IPS-18c (cell line): ENCODE measurements around the gene HEPACAM.

Experiments
- H3K4me3 ChIP-seq: 2 replicates; pipeline ENCODE4 v1.7.0; 2013; ENCODE audit warnings: low read depth, mild to moderate bottlenecking, low read length, moderate library complexity; ENCODE audit not compliant: insufficient read depth
- H3K9me3 ChIP-seq: one replicate; pipeline ENCODE4 v1.6.1; 2013; ENCODE audit warnings: mild to moderate bottlenecking, low read length, moderate library complexity; ENCODE audit not compliant: control insufficient read depth, insufficient read depth

Gene HEPACAM

DNA sequence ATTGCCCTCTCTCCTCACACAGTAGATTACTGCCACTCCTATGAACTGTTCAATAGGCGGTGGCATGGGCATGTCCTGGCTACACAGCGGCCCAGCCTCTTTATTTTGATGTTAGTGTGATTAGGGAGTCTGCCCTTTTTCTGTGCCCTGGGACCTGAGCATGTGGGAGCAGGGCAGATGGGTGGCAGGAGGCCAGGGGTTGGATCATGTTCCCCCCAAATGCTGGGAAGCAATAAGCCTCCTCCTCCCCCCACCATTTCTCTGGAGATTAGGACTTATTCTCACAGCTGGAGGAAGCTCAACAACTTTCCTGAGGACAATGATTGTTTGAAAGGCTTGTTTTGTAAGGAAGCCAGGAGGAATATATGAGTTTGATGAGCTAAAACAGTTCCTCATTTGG lies 15.9 kb downstream of the HEPACAM start:
- Histone ChIP-seq H3K9me3 (no peaks in the 10 kb centered on the region), H3K4me3 (no peak overlapping the region)

DNA sequence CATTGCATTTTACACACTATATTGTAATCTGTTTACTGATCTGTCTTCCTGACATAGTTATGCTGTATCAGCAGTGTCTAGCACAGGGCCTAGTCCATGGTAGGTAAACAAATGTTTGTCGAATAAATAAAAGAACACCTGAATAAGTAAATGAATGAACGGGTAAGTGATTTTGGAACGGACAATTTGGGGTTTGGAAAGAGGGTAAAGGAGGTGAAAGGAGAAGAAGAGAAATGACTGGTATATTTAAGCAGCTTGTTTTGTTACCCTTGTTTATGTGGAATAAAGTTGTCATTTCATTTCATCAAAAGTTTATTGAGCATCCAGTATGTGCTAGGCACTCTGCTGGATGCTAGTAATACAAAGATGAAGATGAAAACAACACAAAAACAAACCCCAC lies 16.9 kb downstream of the HEPACAM start, which contains the start of gene HEPN1:
HEPN1 (plus strand) TSS at position 301 of the 400 bp plus-strand sequence.
- Histone ChIP-seq H3K9me3 (no peaks in the 10 kb centered on the region), H3K4me3 (no peak within 1 kb of the TSS)

DNA sequence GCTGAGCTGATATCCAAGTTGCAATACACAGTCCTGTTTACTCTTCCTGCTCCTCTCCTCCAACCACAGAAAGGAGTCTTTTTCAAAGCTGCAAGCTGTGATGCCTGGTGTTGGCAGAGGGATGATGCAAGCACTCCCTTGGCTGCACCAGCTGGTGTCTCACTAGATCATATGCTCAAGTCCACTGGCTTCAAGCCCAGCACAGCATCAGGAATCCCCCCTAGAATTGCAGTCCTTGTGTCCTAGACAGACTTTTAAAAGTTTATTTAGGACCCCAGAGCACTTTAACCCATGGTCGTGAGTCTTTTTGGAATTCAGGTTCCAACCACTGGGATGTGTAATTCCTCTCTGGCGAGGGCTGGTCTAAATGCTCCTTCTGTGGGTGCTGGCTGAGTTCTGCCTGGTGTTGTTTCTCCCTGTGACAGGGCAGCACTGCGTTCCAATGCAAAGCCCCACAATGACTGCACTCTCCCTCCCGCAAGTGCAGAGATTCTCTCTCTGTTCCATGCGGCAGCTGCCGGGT lies 18.7 kb downstream of the HEPACAM start:
- H3K9me3 ChIP-seq, result no peaks in the 10 kb centered on the region
- H3K4me3 ChIP-seq, result no peak overlapping the region

DNA sequence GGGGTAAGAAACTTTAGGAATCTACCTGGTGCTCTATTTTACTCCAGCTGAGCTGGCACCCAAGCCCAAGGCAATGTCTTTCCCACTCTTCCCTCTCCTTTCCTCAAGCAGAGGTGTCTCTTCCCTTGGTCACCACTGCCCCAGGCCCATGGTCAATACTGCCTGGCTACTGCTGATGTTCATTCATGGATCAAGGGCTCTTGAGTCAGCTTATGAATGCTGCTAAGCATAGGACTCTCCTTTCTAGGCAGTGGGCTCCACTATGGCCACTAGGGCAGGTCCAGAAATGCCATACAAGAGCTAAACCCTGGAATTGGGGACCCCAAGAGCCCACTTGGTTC lies 19.5 kb downstream of the HEPACAM start:
- no peak overlapping the region for H3K4me3 ChIP-seq
- no peaks in the 10 kb centered on the region for H3K9me3 ChIP-seq

DNA sequence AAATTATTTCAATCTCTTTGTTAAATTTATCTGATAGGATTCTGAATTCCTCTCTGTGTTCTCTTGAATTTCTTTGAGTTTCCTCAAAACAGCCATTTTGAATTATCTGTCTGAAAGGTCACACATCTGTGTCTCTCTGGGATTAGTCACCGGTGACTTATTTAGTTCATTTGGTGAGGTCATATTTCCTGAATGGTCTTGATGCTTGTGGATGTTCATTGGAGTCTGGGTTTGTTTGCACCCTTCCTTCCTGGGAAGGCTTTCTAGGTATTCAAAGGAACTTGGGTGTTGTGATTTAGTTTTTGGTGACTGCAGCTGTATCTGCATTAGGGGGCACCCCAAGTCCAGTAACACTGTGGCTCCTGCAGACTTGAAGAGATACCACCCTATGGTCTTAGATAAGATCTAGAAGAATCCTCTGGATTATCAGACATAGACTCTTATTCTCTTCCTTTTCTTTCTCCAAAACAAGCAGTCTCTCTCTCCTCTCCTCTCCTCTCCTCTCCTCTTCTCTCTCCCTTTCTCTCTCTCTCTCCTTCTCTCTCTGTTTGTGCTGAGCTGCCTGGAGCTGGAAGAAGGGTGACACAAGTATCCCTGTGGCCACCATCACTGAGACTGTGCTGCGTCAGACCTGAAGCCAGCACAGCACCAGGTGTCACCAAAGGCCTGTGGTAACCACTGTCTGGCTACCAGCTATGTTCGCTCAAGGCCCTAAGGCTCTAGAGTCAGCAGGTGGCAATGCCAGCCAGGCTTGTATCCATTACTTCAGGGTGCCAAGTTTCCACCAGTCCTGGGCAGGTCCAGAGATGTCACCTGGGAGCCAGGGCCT lies 20.1 kb downstream of the HEPACAM start:
- no peak overlapping the region for H3K4me3 ChIP-seq

DNA sequence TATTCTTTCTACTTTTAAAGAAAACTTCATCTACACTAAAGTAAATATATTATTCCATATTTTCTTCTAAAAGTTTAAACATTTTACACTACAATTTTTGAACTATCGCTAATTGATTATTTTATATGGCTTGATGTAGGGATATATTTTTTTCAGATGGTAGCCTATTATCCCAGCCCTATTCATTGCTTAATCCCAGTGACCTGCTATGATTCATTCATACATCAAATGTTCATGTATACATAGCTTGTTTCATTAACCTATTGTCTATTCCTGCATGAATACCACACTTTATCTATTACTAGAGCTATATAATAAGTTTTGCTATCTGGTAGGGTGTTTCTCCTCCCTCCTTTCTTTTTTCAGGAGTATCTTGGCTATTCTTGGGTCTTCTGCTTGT lies 33.2 kb downstream of the HEPACAM start:
- Histone ChIP-seq H3K9me3 (no peaks in the 10 kb centered on the region), H3K4me3 (no peak overlapping the region)

More for the DNA sequence above, 20.1 kb downstream of the HEPACAM start:
- no peaks in the 10 kb centered on the region for H3K9me3 ChIP-seq

DNA sequence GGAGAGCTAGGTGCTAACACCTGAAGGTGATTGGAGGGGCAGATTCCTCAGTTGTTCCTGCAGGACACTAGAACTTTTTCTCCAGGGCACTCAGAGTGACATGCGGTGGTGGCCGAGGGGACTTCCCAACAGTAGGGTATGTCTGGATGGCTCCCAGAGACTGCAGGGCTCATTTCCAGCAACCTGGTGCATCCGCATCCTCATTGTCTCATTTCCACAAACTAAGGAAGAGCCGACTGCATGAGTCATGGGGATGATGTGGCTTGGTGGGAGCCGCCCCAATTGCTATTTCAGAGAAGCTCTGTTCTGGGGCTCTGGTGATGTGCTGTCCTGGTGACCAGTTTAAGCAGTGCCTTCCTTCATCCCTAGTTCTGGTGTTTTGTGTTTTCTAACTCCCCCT lies 35.4 kb downstream of the HEPACAM start:
- no peak overlapping the region for H3K4me3 ChIP-seq
- H3K9me3 ChIP-seq, result no peaks in the 10 kb centered on the region

DNA sequence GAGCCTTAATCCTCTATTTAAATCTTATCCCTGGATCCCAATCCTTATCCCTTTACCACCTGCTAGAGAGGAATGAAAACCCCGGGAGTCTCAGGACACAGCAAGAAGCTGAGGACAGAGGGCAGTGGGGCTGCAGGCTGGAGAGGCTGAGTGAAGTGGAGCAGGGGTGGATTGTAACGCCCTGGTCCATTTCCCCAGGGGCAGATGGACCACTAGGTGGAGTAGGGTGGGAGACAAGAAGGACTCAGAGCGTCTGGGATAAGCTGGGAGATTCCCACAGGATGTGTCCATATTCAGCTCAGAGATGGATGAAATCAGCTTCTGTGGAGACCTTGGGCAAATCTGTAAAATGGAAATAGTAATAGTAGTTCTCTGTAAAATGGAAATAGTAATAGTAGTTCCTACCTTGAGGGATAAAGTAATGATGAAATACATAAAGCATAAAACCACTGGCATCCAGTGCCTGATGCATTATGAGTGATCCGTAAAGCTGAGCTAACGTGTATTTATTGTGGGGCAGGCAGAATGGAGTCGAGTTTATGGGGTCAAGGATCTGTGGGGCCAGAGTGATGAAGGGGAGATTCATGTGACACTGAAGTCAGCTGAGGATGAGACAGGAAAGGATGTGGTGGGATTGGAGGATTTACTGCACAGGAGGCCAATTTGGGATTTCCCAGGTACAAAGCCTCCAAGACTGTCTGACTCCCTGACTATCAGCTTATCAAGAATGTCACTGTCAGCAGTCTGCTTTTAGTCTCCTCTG lies 36.3 kb downstream of the HEPACAM start:
- Histone ChIP-seq H3K9me3 (no peaks in the 10 kb centered on the region), H3K4me3 (no peak overlapping the region)

DNA sequence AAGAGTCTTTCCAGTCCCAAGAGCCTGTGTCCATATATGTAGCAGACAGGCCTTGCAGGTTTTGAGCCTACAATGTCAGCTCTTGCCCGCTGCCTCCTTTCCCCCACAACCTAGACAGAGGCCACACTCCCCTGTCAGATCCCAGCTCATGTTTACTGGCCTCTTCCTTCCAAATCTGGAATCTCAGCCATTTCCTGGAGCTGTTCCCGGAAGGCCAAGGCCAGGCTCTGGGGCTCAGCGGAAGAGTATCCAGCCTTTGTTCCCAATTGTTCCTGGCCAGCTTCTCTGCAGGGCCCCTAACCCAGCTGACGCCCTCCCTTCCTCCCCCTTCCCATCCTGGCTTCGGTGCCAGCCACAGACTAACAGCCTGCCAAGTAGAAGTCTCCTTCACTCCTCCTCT lies 37.1 kb downstream of the HEPACAM start:
- Histone ChIP-seq H3K4me3 (no peak overlapping the region), H3K9me3 (no peaks in the 10 kb centered on the region)

DNA sequence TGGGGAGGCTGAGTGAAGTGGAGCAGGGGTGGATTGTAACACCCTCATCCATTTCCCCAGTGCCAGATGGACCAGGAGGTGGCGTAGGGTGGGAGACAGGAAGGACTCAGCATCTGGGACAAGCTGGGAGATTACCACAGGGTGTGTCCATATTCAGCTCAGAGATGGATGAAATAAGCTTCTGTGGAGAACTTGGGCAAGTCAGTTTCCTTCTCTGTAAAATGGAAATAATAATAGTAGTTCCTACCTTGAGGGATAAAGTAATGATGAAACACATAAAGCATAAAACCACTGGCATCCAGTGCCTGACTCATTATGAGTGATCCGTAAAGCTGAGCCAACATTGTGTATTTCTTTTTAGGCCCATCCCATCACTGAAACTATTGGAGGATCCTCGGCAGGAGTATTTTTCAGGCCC lies 37.6 kb downstream of the HEPACAM start:
- H3K4me3 ChIP-seq, result no peak overlapping the region
- H3K9me3 ChIP-seq, result no peaks in the 10 kb centered on the region

DNA sequence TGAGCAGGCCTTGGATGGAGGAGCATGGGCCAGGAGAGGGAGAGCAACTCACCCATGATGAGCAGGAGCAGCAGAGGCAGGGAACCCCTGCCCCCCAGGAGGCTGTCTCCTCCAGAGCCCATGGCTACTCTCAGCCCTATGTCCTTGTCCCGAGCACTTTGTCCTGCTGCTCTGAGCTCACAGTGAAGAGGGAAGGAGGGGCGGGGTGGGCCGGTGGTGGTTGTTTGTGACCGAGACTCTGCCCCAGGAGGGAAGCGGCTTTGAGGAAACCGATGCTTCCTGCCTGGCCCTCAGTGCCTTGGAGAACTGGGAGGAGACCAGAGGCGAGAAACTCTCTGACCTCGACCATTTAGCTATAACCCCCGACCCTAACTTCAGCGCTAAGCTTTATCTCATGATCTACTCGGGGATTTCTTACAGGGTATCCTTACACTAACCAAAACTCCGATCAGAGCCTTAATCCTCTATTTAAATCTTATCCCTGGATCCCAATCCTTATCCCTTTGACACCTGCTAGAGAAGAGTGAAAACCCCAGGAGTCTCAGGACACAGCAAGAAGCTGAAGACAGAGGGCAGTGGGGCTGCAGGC lies 38.1 kb downstream of the HEPACAM start, which contains the start of gene ROBO4:
ROBO4 (minus strand) TSS at position 192 of the 589 bp plus-strand sequence; CDS start at position 122, 70 bp downstream.
- H3K4me3 ChIP-seq, result no peak within 1 kb of the TSS
- no peaks in the 10 kb centered on the region for H3K9me3 ChIP-seq

DNA sequence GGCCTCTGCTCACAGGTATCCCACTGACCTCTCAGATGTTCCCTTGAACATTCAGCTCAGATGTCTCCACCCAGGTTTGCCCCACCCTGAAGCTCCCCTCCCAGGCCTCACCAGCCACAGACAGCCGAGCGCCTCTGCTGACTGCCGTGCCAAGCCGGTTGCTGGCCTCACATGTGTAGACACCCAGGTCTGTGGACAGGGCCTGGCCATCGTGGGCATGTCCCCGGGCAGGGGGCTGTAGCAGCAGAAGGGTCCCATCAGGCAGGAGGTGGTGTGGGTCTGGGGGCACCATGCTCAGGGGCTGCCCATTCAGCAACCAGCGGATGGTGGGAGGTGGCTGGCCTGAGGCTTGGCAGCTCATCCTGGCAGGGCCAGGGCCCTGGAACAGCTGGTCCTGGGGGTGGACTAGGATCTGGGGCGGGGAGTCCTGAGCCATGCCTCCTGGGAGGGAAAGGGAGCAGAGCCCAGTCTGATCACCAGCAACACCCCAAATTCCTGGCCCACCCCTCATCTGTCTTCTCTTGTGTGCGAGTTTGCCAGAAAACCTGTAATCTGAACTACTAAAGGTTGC lies 38.9 kb downstream of the HEPACAM start:
- H3K4me3 ChIP-seq, result no peak overlapping the region

DNA sequence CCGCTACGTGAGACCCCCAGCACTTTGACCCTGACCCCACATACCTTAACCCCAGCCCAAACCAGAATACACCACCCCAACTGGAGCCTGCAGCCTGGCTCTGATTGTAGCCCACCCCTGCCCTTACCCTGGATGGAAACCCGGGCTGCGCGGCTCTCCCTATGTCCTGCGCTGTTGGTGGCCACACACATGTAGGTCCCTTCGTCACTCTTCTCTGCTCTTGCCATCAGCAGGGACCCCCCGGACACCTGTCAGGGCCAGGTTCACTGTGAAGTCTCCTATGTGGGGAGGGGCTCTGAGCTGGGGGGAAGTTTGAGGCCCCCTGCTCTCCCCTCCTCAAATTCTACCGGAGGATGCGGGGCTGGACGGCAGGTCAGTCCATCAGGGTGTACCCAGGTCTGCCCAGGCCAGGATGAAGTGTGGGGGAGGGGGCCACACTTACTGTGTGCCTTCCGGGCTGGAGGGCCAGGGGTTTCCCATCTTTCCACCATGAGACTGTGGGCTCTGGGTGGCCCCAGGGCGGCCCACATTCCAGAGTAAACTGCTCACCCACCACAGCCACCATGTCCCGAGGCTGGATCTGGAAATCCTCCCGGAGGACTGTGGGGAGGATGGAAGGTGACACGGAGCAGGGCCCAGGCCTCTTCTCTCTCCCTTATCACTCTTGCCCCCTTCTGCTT lies 39.6 kb downstream of the HEPACAM start:
- H3K9me3 ChIP-seq, result no peaks in the 10 kb centered on the region
- no peak overlapping the region for H3K4me3 ChIP-seq

More for the DNA sequence above, 38.9 kb downstream of the HEPACAM start:
- H3K9me3 ChIP-seq, result no peaks in the 10 kb centered on the region

DNA sequence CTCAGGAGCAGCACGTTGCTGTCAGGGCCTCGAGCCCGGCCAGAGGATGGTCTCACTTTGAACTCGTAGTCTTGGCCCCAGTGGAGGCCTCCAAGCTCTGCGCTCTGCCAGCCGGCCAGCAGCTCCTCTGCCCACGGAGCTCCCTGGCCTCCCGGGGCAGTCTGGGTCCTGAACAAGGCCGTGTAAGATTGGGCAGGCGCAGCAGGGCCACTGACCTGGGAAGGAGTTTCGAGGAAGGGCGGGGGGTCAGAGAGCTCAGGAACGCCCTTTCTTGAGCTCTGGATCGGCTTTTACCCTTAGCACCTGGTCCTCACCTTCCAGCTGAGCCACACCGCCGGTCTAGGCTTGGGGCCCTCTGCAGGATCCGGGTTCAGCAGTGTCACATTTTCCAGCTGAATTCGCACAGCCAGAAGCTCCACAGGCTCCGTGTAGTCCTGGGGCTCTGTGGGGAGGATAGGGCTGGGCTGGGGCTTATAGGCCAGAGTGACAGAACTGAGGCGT lies 40.3 kb downstream of the HEPACAM start:
- H3K9me3 ChIP-seq, result no peaks in the 10 kb centered on the region
- H3K4me3 ChIP-seq, result no peak overlapping the region

DNA sequence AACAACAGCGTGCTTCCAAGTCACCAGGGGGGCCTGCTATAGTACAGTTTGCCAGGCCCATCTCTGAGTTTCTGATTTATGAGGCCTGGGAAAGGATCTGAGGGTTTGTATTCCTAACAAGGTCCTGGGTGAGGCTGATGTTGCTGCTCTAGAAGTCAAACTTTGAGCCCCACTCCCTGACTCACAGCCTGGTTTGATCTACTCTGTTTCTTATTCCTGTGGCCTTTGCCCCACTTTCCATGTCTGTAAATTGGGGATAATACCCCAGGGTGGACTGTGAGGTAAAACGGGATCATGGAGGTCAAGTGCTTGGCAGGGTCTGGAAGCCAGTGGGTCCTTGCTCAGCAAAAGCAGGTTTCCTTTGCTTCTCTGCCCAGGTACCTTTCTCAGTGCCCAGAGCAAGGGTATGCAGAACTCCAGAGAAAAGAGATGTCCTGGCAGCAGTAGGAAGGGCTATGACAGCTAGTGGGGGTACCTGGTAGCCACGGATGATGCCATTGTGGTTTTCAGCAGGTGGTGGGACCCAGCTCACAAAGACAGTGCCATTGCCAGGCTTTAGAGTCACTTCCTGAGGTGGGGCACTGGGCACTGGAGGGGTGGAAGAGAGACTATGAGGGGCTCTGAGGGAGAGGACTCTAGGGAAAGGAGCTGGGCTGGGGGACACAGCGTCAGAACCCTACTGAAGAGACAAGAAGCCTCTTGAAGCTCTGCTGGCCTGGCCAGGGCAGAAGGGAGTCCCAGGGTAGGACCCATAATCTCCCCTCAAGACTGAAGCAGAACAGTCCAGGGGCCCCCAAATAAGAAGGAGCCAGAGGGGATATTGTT lies 41.0 kb downstream of the HEPACAM start:
- H3K4me3 ChIP-seq, result no peak overlapping the region
- no peaks in the 10 kb centered on the region for H3K9me3 ChIP-seq

DNA sequence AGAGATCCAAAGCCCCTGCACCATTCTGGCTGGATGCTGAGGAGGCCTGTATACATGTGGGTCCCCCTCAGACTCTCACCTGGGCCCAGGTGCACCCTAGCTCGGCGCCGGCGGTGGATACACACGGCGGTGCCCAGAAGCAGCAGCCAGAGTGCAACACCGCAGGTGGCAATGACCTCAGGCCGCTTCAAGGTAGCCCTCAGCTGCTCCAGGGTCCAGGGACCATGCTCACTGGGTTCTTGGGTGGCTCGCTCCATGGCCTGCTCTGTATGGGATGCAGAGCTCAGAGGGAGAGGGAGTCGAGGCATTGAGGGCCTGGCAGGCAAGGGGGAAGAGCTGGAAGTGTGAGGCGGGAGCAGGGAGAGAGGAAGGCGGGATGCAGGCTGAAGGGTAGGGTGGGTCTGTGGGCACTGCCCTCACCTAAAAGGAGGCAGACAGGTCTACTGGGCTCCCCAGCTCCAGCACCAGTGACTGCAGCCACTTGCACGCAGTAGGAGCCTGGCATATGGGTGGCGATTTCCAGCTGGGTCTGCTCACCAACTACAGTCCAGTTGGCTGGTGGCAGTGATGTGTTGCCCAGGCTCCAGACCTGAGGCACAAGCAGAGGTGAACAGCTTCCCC lies 42.0 kb downstream of the HEPACAM start:
- no peaks in the 10 kb centered on the region for H3K9me3 ChIP-seq
- no peak overlapping the region for H3K4me3 ChIP-seq
